NCI-H128 (cell line): ENCODE measurements around the gene SDHC.

Experiments
- DNase-seq: peaks from one replicate; lab custom pipeline; 2025; ENCODE audit not compliant: unreplicated experiment; lab: John Stamatoyannopoulos, UW

The SDHC gene

DNA sequence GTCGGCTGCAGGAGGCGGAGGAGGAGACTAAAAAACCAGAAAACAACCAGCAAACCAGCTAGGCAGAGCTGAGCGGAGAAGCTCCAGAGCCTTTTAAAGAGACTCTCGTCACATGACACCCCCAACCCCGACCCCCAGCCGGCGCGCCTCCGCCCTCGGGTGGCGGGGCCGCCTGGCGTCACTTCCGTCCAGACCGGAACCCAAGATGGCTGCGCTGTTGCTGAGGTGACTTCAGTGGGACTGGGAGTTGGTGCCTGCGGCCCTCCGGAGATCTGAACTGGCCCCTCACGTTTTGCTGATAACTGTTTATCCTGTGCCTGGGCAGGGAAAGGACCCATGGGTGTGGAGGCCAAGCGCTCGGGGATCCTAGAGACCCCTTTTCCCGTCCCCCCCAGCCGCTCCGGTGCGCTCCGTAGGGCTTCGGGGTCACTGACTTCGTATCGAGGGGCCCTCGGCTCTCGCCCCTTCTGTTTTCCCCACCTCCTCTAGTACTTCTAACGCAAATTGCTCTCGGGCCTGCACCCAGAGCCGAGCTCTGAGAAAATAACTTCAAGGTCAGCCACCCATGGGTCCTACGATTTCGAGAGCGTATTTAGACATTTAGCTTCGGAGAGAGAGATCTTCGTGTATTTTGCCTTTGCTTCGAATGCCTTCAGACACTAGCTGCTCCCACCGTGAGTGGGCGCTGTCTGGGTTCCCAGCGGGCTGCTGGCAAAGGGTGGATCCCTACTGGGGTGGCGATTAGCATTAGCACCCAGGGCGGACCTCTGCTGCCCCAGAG is at the start of gene SDHC:
SDHC (plus strand) TSS at position 181 of the 781 bp plus-strand sequence; CDS start at position 206, 25 bp downstream.
- peak; percentile 74 for DNase-seq

GRCh38 chr1:161265305-161265704 is 48.9 kb upstream of the SDHC start:
- DNase-seq: no peak

DNA sequence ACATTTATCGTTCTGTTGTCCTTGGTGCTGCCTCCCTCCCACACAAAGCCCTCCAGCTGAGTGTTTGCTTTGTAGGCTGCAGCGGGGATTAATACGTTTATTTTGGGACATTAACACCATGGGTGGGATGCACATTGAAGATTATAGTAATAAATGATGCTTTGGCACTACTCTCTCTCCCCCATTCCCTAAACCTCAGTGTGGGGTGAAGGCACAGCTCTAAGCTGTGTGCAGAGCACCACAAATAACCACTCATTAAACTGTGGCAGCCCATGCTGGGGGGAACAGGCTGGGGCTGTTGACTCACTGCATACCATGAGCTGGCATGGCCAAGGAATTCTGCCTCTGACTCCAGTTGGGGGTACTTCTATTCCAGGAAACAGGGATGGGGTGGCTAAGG is 48.0 kb upstream of the SDHC start:
- no peak for DNase-seq

GRCh38 chr1:161266836-161267235 is 47.3 kb upstream of the SDHC start:
- DNase-seq: no peak

DNA sequence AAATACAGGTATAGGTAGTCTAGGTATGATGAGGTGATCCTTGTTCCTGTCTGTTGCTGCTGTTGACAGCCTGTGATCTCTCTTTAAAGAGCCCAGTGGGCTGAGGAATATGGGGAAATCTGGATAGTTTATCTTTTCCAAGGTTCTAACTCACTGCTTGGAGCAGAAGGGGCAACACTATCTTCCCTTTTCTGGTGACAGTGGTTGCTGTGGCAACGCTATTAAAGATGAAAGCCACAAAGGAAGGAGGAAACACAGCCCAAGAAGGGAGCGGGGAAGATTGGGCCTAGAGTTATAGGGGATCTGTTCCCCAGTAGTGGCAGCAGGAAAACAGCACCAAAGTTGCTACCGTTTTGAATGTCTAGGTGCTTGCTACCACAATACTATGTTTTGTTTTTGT is 46.9 kb upstream of the SDHC start:
- no peak for DNase-seq

- no peak for DNase-seq
Observed at GRCh38 chr1:161273402-161273801, 40.8 kb upstream of the SDHC start.

DNA sequence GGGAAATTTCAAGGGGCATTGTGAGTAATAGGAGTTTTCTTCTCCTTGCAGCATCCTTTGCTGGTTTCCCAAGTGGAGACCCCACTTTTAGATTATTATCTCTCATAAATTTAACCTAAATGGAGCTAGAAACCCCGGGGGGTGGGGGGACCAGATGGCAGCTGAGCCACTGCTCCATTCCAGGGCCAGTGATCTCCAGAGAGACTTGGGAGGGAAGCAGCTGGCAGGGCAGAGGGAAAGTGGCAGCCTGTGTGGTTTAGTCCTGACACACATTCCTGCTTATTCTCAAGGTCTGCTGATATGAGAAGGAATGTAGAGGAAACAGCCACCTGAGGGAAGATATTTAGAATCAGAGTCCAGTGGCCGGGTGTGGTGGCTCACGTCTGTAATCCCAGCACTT is 39.3 kb upstream of the SDHC start:
- no peak for DNase-seq

DNA sequence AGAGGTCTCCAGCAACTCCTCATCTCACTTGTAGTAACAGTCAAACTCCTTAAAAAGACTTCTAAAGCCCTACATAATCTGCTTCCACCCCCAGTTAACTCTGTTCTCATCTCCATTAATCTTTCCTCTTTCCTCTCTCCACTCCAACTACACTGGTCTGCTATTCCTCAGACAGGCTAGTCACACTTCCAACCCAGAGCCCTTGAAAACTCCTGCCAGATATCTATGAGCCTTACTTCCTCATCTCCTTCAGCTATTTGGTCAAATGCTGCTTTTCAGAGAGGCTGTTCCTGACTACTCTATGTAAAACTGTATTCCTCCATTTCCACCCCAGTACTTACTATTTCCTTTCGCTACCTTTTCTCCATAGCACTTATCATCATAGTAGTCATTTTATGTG is 31.2 kb upstream of the SDHC start:
- DNase-seq: no peak

DNA sequence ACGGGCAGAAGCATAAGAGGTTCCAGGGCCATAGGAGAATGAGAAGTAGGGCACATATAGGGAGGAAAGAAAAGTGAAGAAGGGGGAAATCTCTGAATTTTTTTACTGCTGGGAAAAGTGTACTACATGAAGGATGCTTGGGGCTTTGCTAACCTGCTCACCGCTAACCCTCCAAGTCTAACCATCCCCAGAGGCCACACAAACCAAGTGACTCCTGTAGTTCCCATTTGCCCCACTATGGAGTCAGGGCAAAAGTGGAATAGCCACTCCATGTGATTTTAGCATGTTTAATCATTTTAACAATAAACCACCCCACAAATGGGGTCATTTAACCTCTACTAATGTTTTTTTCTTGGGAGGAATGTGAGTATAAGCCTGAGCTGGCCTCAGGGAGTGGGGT is 29.1 kb upstream of the SDHC start:
- no peak for DNase-seq

DNA sequence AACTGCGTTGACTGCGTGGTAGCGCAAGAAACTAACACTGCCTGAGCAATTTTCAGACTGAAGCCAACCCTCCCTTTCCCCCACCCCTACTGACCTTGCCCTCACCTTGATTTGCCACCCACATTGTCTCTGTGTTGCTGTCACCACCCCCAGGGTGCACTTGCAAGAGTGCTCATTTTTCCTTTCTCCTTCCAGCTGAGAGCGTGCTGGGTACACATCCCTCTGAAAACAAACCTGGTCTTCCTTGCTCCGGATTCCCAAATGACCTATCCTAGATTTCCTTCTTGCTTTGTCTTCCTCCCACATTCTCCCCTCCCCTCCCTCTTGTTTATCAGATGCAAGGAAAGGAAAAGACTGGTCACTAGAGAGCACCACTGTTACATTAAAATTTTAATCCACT is 28.7 kb upstream of the SDHC start:
- no peak for DNase-seq

- DNase-seq: no peak
Observed at GRCh38 chr1:161287482-161288054, 26.6 kb upstream of the SDHC start.

GRCh38 chr1:161290779-161291178 is 23.4 kb upstream of the SDHC start:
- DNase-seq: no peak

DNA sequence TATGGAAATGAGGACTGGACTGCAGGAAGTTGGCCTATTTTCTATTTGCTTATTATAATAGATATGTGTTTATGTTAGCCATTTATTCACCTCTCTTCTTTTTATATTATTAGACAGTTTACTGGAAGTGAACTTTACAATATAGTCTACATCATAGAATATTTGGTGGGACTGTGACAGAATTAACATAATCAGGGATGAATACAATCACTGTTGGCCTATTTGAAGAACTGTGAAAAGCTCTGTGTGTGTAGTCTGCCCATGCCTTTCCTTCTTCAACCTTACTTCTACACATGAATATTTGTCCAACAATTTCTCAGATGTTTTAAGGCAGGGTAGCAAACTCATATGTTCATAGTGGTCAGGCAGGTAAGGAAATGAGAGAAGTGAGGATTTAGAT is 16.8 kb upstream of the SDHC start:
- DNase-seq: no peak

DNA sequence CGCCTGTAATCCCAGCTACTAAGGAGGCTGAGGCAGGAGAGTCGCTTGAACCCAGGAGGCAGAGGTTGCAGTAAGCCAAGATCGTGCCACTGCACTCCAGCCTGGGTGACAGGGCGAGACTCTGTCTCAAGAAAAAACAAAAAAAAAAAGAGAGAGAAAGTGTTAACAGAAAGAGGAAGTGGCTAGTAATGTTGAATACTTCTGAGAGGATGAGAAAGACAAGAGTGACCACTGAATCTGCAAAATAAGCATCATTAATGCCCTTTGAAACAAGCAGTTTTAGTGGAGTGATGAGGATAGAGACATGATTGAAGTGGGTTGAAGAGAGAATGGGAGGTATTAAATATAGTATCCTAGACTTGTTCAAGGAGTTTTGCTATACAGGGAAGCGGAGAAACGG is 16.1 kb upstream of the SDHC start:
- DNase-seq: no peak

- no peak for DNase-seq
Observed at GRCh38 chr1:161299347-161299746, 14.8 kb upstream of the SDHC start.

GRCh38 chr1:161300478-161300877 is 13.7 kb upstream of the SDHC start:
- DNase-seq: no peak

- no peak for DNase-seq
Observed at GRCh38 chr1:161304927-161305866, 9.0 kb upstream of the SDHC start.

- peak; percentile 80 for DNase-seq
Observed at GRCh38 chr1:161305867-161306519, 8.2 kb upstream of the SDHC start.

DNA sequence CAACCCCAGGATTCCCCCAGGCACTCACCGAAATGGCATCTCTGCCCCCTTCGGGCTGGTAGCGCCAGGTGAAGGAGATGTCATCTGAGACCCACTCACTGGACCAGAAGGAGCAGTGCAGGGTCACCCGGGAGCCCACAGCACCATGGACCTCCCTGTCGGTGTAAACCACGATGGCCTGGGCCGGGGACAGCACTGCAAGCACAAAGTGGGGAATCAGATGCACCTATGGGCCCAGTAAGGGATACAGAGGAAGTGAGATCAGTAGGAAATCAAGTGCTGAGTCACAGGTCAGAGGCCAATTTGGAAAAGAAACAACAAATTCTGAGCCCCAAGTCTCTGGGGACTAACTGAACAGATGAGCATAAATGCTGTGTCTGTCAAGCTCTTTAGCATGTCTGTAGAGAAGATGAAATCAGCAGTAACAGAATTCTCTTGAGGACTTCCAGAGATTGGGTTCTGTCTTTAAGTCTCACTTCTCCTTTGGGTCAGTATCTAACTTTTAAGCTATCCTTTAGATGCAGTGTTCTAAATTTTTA is 6.9 kb upstream of the SDHC start:
- no peak for DNase-seq

GRCh38 chr1:161307892-161308638 is 6.1 kb upstream of the SDHC start:
- no peak for DNase-seq
